ENCODE measurements around the gene OR9Q2.
"Not testable (repeated sequence)": the region's sequence is repeated elsewhere in the genome, so short reads cannot be mapped to it uniquely, and the experiment has no call there.

The OR9Q2 gene

GRCh38 chr11:58188770-58189169 lies at the start of gene OR9Q2:
Gene OR9Q2, plus strand, starts transcription at chr11:58189070. Its CDS starts 1,421 bp downstream, at chr11:58190491.
- no peak for FAIRE-seq

DNA sequence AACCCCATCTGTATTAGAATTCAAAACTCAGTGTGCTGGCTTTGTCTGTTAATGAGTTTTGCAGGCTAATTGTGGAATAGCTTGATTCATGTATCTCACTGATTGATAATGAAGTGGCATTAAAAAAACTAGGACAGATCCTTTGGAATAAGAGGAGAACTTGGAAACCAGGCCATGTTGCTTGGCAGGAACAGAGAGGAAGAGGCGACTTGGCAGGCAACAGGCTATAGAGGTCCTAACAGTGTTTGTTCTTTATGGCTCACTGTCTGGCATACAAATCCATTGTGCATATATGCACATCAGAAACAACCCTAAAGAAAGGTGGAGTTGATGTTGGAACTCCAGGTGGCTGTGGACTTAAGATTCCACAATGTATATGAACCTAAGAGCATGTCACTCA lies 46.1 kb upstream of the OR9Q2 start:
- no peak for FAIRE-seq

DNA sequence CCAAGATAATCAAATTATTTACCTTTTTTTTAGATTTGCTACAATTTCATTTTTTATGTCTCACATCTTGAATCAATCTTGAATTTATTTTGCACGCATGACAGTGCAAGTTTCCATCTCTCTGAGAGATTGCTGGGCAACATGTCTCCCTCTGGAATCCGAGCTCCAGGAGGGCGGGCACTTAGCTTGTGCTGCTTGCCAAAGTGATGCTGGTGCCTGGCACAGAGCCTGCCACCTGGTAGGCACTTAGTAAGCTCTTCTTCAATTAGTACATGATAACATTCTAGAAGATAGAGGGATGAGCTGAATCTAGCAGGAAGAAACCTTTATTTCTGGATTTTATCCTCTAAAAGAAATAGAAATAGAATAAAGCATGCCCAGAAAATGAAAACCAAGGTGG lies 36.1 kb upstream of the OR9Q2 start:
- no peak for FAIRE-seq

GRCh38 chr11:58164389-58164788 lies 24.5 kb upstream of the OR9Q2 start:
- FAIRE-seq, result no peak

DNA sequence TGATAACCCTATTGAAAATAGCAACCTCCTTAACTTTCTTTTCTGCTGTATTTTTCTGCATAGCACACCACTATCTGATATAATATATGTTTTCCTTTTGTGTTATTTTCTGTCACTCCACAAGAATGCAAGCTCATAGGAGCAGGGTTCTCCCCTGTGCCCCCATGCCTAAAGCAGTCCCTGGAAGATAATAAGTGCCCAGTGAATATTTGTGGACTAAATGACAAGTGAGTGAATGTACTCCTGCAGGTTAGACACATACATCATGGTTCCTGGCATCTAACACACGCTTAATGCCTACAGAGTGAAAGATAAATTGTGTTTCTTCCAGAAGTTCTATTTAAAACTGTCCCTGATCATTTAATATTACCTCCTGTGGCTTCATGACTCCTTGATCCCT lies 23.9 kb upstream of the OR9Q2 start:
- FAIRE-seq, result no peak

GRCh38 chr11:58165504-58166106 lies 23.3 kb upstream of the OR9Q2 start:
- FAIRE-seq, result no peak

DNA sequence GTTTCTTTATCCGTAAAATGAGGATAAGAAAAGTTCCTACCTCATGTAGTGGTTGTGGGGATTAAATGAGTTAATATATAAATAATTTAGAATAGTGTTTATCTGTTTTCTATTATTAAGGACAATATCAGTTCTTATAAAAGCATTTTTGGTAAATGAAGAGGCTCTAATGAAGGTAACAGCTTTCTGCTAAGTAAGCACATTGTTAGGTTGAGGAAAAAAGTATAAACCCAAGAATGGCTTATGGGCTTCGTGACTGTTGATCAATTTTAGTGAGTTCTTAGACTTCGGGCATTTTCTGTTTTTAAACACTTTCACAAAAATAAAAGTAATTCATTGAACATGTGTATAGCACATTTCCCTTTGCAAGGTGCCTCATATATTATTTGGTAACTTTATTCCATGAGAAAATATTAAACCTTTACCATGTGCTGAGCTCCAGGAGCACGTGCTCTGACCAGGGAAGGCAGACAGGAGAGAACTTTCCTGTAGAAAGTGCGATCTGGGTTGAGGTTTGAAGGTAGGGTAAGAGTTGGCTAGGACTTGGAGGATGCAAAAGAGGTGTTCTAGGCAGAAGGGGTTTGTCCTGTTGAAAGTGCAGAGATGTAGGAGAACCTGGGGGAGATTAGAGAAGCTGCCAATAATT lies 11.3 kb upstream of the OR9Q2 start:
- FAIRE-seq, result no peak

DNA sequence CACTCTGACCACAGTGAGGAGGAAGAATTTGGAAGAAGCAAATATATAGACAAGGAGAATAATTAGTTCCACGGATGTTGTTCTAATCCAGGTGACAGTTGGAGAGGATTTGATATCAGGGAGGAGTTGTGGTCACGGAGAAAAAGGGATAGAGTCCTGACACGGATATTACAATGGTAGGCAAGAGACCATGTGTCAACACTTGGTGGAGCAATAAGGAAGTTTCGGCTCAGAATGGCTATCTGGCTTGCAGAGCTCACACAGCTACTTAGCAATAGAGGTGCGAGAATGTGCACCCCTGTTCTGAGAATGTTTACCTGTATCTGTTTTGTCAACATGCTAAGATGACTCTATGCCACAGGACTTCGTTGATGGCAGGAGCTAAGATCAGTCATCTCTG lies 10.4 kb upstream of the OR9Q2 start:
- FAIRE-seq, result no peak

DNA sequence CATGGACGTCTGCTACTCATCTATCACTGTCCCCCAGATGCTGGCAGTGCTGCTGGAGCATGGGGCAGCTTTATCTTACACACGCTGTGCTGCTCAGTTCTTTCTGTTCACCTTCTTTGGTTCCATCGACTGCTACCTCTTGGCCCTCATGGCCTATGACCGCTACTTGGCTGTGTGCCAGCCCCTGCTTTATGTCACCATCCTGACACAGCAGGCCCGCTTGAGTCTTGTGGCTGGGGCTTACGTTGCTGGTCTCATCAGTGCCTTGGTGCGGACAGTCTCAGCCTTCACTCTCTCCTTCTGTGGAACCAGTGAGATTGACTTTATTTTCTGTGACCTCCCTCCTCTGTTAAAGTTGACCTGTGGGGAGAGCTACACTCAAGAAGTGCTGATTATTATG lies 9.2 kb upstream of the OR9Q2 start:
- no peak for FAIRE-seq

DNA sequence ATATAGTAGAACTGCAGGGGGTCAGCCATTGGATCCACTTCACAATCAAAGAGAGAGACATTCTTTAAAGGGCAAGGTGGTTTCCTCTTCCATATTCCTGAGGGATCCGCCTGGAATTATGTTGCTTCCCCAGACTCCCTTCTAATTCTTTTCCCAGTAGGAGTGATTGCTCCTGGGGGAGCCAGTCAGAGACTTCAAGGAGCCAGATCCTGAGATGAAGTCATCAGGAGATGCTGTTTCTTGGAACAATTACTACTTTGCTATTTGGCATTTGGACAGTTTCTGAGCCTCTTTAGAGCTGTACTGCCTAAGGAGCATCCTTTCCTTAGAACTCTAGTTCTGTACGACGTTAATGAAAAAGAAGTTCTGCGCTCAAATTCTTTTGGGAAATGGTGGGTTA lies 1.9 kb upstream of the OR9Q2 start:
- no peak for FAIRE-seq

DNA sequence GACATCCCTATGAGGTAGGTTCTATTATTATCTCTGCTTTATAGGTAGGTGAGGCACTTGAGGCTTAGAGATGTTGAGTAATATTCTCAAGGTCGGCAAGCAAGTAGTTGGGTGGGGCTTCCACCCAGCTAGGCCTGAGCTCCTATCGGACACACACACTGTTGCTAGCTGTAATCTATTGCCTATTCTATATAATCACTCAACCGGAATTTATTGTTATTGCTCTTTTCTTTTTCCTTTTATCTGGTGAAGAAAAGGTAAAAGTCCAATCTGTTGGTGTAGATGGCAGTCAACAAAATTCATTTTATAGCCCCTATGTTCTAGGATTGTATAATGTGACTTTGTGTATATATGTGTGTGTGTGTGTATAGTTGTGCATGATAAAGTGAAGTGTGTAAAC lies 3.4 kb downstream of the OR9Q2 start:
- FAIRE-seq, result no peak

DNA sequence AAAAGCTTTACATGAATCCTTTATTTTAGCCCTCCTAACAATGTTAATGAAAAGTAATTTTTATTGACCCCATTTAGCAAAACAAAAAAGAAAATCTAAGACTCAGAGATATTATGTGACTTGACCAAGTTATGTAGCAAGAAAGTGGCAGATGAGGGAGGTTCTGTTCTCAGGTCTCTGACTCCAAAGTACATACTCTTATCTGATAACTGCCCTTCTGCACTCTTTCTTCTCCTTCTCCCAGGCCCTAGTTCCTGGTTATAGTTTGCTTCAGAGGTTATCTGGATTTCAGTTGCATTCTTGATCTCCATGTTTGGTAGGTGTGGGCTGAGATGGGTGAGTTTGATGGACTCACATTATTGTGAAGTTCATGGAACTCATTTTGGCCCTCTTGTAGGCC lies 4.5 kb downstream of the OR9Q2 start:
- no peak for FAIRE-seq

DNA sequence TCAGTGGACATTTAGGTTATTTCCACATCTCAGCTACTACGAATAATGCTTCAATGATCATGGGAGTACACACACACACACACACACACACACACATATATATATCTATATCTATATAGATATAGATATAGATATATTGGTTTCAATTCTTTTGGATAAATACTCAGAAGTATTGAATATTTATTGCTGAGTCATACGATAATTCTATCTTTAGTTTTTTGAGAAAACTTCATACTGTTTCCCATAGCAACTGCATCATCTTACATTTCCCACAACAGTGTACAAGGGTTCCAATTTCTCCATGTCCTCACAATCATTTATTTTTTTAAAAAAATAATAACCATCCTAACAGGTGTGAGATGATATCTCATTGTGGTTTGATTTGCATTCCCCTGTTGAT lies 7.1 kb downstream of the OR9Q2 start:
- no peak for FAIRE-seq

DNA sequence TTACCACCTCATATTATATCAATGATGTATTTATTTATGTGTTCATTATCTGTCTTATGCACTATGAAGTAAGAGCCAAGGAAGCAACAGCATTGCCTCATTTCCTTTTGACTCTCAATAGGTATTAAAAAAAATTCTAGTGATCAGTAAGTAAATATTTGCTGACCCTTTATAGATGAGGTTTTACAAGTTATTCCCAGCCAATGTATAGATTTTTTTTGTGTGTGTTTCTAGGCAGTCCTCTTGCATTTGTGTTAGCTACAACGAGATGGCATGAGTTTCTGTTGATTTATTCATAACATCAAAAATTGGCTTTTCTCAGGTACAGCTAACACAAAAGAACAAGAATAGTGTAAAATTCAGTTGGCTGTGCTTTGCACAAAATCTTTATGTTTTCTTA lies 10.4 kb downstream of the OR9Q2 start:
- no peak for FAIRE-seq

GRCh38 chr11:58204042-58204441 lies 15.2 kb downstream of the OR9Q2 start, which contains the start of gene OR1S2:
Gene OR1S2, minus strand, starts transcription at chr11:58204142. Its CDS starts 0 bp downstream, at chr11:58204142.
- no peak for FAIRE-seq

DNA sequence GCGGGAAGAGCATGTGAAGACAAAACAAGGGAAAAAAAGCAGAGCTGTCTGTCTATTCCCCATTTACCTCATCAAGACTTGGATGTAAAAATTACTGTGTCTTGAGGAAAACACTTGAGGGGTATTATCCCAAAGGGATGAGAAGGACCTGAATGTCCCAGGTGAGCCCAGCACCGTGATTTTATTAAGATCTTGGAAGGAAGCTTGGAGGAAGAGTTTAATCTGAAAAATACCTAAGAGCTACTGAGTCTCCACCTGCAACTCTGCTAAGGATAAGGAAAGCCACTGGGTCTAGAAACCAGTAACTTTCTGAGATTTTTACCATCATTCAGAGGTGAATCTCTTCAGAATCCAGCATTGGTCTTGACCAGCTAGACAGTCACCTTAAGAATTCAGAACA lies 23.6 kb downstream of the OR9Q2 start, which contains the start of gene OR1S1:
Gene OR1S1 (plus strand): TSS at position 301 of the 400 bp plus-strand sequence.
- FAIRE-seq, result not testable (repeated sequence)

DNA sequence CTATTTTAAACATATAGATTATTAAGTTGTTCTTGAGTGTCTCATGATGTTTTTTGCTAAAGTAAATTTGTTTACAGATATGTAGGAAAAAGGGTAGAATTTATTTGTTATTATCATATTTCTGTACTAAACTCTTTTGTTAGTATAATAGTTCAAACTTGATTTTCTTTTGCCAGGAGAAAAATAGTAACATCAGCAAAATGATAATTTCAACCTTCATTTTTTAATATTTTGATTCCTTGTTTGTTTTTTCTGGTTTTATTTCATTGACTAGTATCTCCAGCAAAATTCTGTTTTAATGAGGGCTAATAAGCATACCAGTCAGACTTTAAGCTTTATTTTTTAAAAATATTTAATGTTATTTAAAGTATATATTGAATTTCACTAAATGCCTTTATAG lies 27.6 kb downstream of the OR9Q2 start:
- no peak for FAIRE-seq

DNA sequence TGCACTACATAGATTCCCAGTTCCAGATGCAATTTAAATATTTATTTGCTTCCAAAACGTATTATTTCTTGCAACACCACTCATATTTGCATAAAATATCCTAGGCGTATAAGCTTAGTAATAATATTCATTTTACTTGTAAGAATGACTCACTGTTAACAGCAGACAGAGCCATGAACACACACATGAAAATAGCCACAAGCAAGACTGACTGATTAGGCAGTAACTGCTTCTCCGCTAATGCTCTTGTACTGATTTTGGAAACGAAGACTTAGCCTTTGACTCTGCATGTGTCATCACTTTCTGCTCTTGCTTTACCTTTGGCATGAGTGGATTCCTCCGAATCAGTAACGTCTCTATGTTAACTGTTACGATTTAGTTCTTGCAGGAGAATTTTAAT lies 33.9 kb downstream of the OR9Q2 start:
- no peak for FAIRE-seq

GRCh38 chr11:58227956-58228615 lies 39.2 kb downstream of the OR9Q2 start:
- FAIRE-seq, result no peak

Measured in islet of Langerhans (tissue), 1 donor.